Raji (cell line): ENCODE measurements around the gene PPRC1.

Experiments used
- POLR2A ChIP-seq: IDR thresholded peaks from 2 replicates; pipeline ENCODE4 v1.6.1; 2011; ENCODE audit warnings: low read depth, low read length, control low read depth; ENCODE audit not compliant: insufficient read depth

The PPRC1 gene

GRCh38 chr10:102153093-102153620 is 20.3 kb downstream of the PPRC1 start:
- TF ChIP-seq POLR2A, result no peak

- no peak for TF ChIP-seq POLR2A
Measured at GRCh38 chr10:102154466-102155116, 21.8 kb downstream of the PPRC1 start.

GRCh38 chr10:102157224-102157623 is 24.4 kb downstream of the PPRC1 start:
- TF ChIP-seq POLR2A, result no peak

- no peak for TF ChIP-seq POLR2A
Measured at GRCh38 chr10:102159051-102159597, 26.3 kb downstream of the PPRC1 start.

GRCh38 chr10:102159831-102160230 is 27.0 kb downstream of the PPRC1 start:
- no peak for TF ChIP-seq POLR2A

- no peak for TF ChIP-seq POLR2A
Measured at GRCh38 chr10:102163342-102163989, 30.6 kb downstream of the PPRC1 start.

- no peak for TF ChIP-seq POLR2A
Measured at GRCh38 chr10:102167861-102168260, 35.0 kb downstream of the PPRC1 start.

GRCh38 chr10:102170602-102171001 is 37.8 kb downstream of the PPRC1 start:
- TF ChIP-seq POLR2A, result no peak

GRCh38 chr10:102172288-102172687 is 39.4 kb downstream of the PPRC1 start:
- no peak for TF ChIP-seq POLR2A

GRCh38 chr10:102175415-102175814 is 42.6 kb downstream of the PPRC1 start:
- TF ChIP-seq POLR2A, result no peak

GRCh38 chr10:102184606-102185005 is 51.8 kb downstream of the PPRC1 start:
- no peak for TF ChIP-seq POLR2A

- no peak for TF ChIP-seq POLR2A
Measured at GRCh38 chr10:102185272-102185671, 52.4 kb downstream of the PPRC1 start.

GRCh38 chr10:102185811-102186527 is 53.1 kb downstream of the PPRC1 start:
- TF ChIP-seq POLR2A, result no peak

GRCh38 chr10:102188298-102188940 is 55.6 kb downstream of the PPRC1 start:
- TF ChIP-seq POLR2A, result no peak

- TF ChIP-seq POLR2A, result no peak
Measured at GRCh38 chr10:102191956-102192355, 59.1 kb downstream of the PPRC1 start.
